GM18519 (cell line): ENCODE results near the gene MYL9.
A peak's percentile ranks its signal among the peaks of the same experiment; 100 is the strongest.
"Not testable (repeated sequence)": the region's sequence is repeated elsewhere in the genome, so short reads cannot be mapped to it uniquely, and the experiment has no call there.

ENCODE experiments used
- ATAC-seq: cut with Tn5 transposase; IDR thresholded peaks from one replicate; pipeline ENCODE4 v1.9.1; 2021; ENCODE audit warnings: mild to moderate bottlenecking, moderate library complexity; ENCODE audit not compliant: unreplicated experiment, low FRiP score

Gene MYL9

DNA sequence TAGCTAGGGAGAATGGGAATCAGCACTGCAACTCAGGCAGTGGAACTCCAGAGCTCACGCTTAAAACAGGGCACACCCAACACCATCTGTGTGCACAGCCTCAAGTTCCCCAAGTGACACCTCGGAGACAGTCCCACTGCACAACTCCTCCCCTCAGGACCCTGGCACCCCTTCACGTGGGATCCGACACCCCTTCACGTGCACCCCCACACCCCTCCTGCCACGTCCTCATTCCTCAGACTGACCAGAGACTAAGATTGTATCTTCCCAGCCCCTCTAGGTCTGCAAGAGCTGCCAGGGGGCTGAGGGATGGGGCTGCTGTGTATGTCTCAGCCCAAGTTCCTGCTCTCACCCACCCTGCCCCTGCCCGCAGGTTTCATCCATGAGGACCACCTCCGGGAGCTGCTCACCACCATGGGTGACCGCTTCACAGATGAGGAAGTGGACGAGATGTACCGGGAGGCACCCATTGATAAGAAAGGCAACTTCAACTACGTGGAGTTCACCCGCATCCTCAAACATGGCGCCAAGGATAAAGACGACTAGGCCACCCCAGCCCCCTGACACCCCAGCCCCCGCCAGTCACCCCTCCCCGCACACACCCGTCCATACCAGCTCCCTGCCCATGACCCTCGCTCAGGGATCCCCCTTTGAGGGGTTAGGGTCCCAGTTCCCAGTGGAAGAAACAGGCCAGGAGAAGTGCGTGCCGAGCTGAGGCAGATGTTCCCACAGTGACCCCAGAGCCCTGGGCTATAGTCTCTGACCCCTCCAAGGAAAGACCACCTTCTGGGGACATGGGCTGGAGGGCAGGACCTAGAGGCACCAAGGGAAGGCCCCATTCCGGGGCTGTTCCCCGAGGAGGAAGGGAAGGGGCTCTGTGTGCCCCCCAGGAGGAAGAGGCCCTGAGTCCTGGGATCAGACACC, 7.6 kb downstream of the MYL9 start:
- ATAC-seq = no peak

- no peak for ATAC-seq
Observed at GRCh38 chr20:36549628-36549941, 8.3 kb downstream of the MYL9 start.

- no peak for ATAC-seq
Observed at GRCh38 chr20:36549942-36550789, 8.8 kb downstream of the MYL9 start.

GRCh38 chr20:36550790-36551299, 9.5 kb downstream of the MYL9 start:
- ATAC-seq = no peak

GRCh38 chr20:36555248-36555647, 13.9 kb downstream of the MYL9 start:
- no peak for ATAC-seq

- ATAC-seq = no peak
Observed at GRCh38 chr20:36562724-36563123, 21.4 kb downstream of the MYL9 start.

DNA sequence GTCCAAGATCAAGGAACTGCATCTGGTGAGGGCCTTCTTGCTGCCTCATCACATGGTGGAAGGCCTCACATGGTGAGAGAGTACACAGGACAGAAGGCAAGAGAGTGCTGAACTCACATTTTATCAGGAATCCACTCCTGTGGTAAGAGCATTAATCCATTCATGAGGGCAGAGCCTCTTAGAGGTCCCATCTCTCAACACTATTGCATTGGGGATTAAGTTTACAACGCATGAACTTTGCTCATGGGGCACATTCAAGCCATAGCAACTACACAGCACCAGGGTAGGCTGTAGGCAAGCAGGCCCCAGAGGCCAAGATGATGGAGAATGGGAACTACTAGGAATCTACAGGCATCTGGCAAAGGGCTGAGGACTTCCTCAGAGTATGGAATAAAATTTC, 22.1 kb downstream of the MYL9 start:
- ATAC-seq = no peak

- ATAC-seq = not testable (repeated sequence)
Observed at GRCh38 chr20:36564078-36564725, 22.9 kb downstream of the MYL9 start.

DNA sequence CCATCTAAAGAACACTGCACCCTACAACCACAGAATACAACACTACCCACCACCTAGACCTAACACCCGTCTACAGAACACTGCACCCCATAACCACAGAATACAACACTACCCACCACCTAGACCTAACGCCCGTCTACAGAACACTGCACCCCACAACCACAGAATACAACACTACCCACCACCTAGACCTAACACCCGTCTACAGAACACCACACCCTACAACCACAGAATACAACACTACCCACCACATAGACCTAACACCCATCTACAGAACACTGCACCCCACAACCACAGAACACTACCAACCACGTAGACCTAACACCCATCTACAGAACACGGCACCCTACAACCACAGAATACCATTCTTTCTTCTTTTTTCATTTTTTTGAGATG, 23.4 kb downstream of the MYL9 start:
- ATAC-seq = not testable (repeated sequence)

GRCh38 chr20:36565520-36565919, 24.2 kb downstream of the MYL9 start:
- no peak for ATAC-seq

- no peak for ATAC-seq
Observed at GRCh38 chr20:36569847-36570429, 28.6 kb downstream of the MYL9 start.

- ATAC-seq = no peak
Observed at GRCh38 chr20:36571564-36572504, 30.5 kb downstream of the MYL9 start.

DNA sequence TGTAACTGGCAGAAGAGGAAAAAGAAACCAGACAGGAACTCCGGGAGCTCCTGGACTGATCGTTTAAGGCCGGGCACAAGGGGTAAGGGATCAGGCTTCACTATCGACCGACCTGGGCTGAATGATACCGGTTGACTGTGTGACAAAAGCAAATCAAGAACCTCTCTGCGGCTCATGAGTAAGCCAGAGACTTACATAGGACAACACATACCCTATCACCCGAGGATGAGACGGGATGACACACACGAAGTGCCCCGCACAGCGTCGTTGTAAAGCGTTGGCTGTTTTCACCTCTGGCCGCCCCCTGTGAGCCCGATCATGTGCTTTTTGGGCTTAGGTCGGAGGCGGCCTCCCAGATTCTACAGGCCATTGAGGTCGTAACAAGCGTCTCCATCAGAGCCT, 31.4 kb downstream of the MYL9 start:
- no peak for ATAC-seq

DNA sequence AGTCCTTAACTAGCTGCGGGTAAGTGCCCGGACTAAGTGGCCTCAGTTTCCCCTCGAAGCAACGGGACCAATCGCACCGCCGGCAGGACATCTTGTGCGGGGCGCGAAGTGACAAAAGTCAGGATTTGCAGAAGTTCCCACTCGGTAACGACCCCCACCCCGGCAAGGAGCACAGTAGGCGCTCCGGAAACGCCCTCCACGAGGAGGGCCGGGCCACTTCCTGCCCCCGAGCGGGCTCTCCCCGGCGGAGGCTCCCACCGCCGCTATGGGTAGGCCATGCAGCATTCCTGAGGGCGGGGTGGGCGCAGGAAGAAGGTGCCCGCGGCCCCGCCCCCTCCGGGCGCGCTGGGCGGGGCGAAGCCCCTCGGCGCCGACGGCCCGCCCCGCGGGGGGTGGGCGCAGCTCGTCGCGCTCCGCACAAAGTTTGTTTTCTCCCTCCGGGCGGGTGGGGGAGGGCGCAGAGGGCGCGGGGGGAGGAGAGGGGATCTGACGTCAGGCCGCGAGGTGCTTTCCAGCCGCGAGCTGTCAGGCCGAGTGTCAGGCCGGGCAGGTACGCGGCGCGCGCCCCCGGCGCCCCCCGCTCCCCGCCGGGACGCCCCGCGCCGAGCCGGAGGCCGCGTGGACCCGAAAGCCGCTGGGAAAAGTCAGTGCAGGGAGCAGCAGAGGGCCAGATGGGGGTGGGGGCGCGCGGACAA, 31.9 kb downstream of the MYL9 start, which contains the start of gene TGIF2:
Gene TGIF2, plus strand, starts transcription at position 495 of the 695 bp plus-strand sequence. CDS start 5,178 bp downstream, outside the sequence.
- peak; percentile 44 for ATAC-seq

GRCh38 chr20:36573798-36574365, 32.6 kb downstream of the MYL9 start:
- ATAC-seq = no peak

GRCh38 chr20:36574366-36575135, 33.2 kb downstream of the MYL9 start:
- no peak for ATAC-seq

GRCh38 chr20:36576081-36576445, 34.7 kb downstream of the MYL9 start:
- no peak for ATAC-seq
